Testis (tissue), 3 donors: Measurements from ENCODE around the gene CLIP4. TPM values are rescaled to one million over a fixed set of nuclear protein-coding genes. Genes with fewer than 3 reads are reported as not detected.

ENCODE experiments used
- DNase-seq: peaks from one replicate; pipeline ENCODE4 v3.0.0-alpha.2; 2019
- H3K27ac ChIP-seq, 2 donors: fragments of 200-600 bp; sonication (generic); one replicate each; pipeline ENCODE4 v1.5.1; 2019
- H3K27me3 ChIP-seq: fragments of 200-600 bp; sonication (generic); one replicate; pipeline ENCODE4 v1.5.1; 2019
- H3K36me3 ChIP-seq: fragments of 200-600 bp; sonication (generic); one replicate; pipeline ENCODE4 v1.5.1; 2017; ENCODE audit warnings: low read depth; ENCODE audit errors: missing control alignments
- H3K4me1 ChIP-seq: fragments of 200-600 bp; sonication (generic); one replicate; pipeline ENCODE4 v1.5.1; 2019
- H3K4me3 ChIP-seq, 2 donors: fragments of 200-600 bp; sonication (generic); one replicate each; pipeline ENCODE4 v1.5.1; 2017 to 2019
- H3K9me3 ChIP-seq: fragments of 200-600 bp; sonication (generic); one replicate; pipeline ENCODE4 v1.5.1; 2017
- POLR2A ChIP-seq: fragments of 450-650 bp; IDR thresholded peaks from one replicate; pipeline ENCODE4 v1.6.1; 2017; ENCODE audit warnings: antibody characterized with exemption, mild to moderate bottlenecking, moderate library complexity
- WGBS, 2 donors: methylation state at CpG; one replicate each; pipeline ENCODE4 v1.1.5; 2018; 5-methylcytosine and 5-hydroxymethylcytosine counted together
- intact Hi-C: fragments of 100-400 bp; cut with DNase I; formaldehyde crosslinking; loops from one replicate; pipeline ENCODE4 v1.15.1; 2023; ENCODE audit warnings: low total_unique reads
- polyA plus RNA-seq: library from polyadenylated mRNA; stranded (reverse); fragments of 350-450 nt; fragmentation: Illumina TruSeq; extraction: RNeasy Lipid Tissue Mini Kit (QIAGEN cat#74804); gene quantifications from one replicate; pipeline ENCODE4 v1.2.3, GENCODE V29; 2014; ENCODE audit warnings: low read depth, low replicate concordance; ENCODE audit not compliant: insufficient read depth
- total RNA-seq, 2 donors: library from RNA; depleted of rRNA; stranded (reverse); fragments of >200 nt; gene quantifications; one replicate each; pipeline ENCODE4 v1.2.3, GENCODE V29; 2016
- TF ChIP-seq, protein P1 (sequence below), 3 experiments: fragments of 450-650 bp in 2 of 3; fragments of 200-600 bp in 1 of 3; sonication (generic) in 1 of 3; IDR thresholded peaks; one replicate each; pipeline ENCODE4 v1.5.1; 2016 to 2019; ENCODE audit warnings: antibody characterized with exemption in 3 of 3, mild to moderate bottlenecking in 2 of 3, moderate library complexity in 1 of 3

The CLIP4 gene
- total and polyA plus RNA-seq, 3 donors from 2014 or later, result 38.2 to 54.3 (median 43.1) TPM

DNA sequence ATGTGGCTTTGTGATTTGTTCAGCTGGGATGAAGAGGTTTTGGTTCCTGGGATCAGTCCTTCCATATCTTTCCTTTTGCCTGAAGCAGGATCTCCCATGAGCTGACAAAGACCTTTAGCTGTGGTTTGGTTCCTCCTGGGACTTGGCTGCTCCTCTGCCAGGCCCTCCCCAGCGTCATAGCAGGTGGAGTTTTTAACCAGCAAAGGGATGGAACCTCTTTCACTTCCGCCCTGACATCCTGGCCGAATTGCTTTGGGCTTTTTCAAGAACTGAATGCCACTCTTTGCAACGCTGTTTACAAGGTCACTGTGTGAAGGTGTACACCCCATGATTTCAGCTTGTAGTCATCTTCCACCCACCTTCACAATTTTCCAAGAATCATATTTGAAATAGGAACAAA, 41.3 kb upstream of the CLIP4 start:
- no peaks in the 10 kb centered on the region for H3K9me3 ChIP-seq
- H3K4me1 ChIP-seq, result peaks cover 11% of the 10 kb centered on the region
- WGBS, 2 donors, result 62 to 74% methylated on average over 4 of the region's 4 CpGs
- H3K27ac ChIP-seq, result no peak overlapping the region
- DNase-seq, result no peak
- TF ChIP-seq POLR2A, result no peak
- TF ChIP-seq, protein P1, sequence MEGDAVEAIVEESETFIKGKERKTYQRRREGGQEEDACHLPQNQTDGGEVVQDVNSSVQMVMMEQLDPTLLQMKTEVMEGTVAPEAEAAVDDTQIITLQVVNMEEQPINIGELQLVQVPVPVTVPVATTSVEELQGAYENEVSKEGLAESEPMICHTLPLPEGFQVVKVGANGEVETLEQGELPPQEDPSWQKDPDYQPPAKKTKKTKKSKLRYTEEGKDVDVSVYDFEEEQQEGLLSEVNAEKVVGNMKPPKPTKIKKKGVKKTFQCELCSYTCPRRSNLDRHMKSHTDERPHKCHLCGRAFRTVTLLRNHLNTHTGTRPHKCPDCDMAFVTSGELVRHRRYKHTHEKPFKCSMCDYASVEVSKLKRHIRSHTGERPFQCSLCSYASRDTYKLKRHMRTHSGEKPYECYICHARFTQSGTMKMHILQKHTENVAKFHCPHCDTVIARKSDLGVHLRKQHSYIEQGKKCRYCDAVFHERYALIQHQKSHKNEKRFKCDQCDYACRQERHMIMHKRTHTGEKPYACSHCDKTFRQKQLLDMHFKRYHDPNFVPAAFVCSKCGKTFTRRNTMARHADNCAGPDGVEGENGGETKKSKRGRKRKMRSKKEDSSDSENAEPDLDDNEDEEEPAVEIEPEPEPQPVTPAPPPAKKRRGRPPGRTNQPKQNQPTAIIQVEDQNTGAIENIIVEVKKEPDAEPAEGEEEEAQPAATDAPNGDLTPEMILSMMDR (IDR thresholded peaks at IDR 0.05), result no peak
- no peak overlapping the region for H3K4me3 ChIP-seq
- intact Hi-C loops, result no loop called here
- no peaks in the 10 kb centered on the region for H3K27me3 ChIP-seq
- H3K36me3 ChIP-seq, result no peaks in the 10 kb centered on the region

DNA sequence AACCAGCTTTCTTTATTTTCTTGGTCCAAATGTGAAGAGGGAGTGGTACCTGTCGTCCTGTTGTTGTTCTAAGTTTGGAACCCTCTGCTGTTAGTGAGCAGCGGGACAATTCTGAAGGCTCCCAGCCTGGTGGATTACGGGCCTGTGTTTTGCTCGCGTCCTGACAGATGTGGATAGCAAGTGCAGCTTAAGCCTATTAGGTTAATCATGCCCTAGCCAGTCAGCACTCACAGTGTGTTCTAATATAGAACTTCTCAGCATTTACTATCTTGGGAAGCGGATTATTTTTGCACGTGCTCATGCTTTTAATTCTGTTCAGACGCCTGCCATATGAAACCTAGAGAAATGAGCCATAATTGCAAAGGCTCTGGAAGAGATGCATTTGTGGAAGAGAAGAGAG, 40.8 kb upstream of the CLIP4 start, which contains the start of gene PCARE:
PCARE (minus strand) TSS at position 113 of the 400 bp plus-strand sequence. CDS start 262 bp downstream, outside the sequence.
- Histone ChIP-seq H3K27me3 (no peaks in the 10 kb centered on the region), H3K9me3 (no peaks in the 10 kb centered on the region), H3K36me3 (no peaks in the 10 kb centered on the region), H3K4me1 (peaks cover 11% of the 10 kb centered on the region), H3K27ac (no peak within 1 kb of the TSS), H3K4me3 (no peak within 1 kb of the TSS)
- DNase-seq, result no peak
- TF ChIP-seq POLR2A, result no peak
- TF ChIP-seq, protein P1 (IDR thresholded peaks at IDR 0.05), result no peak
- intact Hi-C loops, result no loop called here
- 77 to 87% methylated on average over 8 of the region's 8 CpGs for WGBS, 2 donors

DNA sequence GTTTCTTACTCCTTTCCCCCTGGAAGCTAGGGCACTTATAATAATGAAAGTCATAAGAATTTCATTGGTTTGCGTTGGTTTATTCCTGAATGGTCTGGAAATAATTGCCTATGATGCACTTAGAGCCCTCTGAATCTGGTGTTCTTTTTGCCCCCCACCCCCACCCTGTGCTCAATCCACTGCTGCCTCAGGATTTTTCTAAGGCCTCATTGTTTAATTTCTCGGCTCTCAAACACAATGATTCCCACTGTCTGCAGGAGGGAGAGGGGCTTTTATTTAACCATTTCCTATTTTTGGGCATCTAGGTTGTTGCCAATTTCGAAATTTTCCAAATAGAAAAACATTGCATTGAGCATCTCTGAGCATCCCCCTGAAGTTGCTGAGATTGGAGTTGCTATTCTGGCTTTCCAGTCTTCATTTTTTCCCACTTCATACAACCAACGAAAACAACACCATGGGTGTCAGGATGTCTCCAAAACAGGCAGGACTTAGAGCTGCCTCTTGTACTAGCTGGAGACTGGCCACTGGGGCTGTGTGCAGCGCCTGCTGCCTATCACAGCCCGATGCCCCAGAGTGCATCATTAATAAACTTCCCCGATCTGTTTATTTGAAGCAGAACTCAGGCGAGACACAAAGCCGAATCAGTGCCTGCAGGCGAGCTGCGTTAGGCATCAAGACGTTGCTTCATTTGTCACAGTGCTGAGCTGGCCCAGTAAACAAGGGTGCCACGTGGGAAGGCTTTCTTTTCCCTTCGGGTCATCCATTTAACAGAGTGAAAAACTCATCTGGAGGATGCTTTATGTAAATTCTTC, 39.1 kb upstream of the CLIP4 start:
- no peak for DNase-seq
- no peaks in the 10 kb centered on the region for H3K9me3 ChIP-seq
- no peaks in the 10 kb centered on the region for H3K36me3 ChIP-seq
- WGBS, 2 donors, result 76 to 79% methylated on average over 12 to 14 of the region's 14 CpGs
- no peak for TF ChIP-seq POLR2A
- TF ChIP-seq, protein P1 (IDR thresholded peaks at IDR 0.05), result no peak
- H3K4me3 ChIP-seq, result no peak overlapping the region
- no peaks in the 10 kb centered on the region for H3K4me1 ChIP-seq
- no peaks in the 10 kb centered on the region for H3K27me3 ChIP-seq
- intact Hi-C loops, result no loop called here
- H3K27ac ChIP-seq, result no peak overlapping the region

DNA sequence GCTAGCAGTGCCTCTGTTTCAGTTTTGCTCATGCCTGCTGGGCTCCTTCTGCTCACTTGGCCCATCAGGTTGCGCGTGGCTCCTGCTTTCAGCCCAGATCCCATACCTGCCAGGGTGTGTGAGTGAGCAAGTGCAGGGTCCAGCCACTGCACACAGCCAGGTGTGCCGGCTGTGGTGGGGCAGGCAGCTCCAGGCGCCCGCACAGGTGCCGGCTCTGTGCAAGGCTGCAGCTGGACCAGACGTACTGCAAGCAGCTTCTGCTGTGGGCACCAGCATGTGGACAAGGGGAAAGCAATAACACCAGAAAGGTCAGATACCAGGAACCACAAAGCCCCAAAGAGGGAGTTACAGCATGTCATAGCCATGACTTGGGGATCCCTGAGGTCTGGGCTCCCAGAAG, 35.3 kb upstream of the CLIP4 start:
- TF ChIP-seq, protein P1 (IDR thresholded peaks at IDR 0.05), result no peak
- no peak for TF ChIP-seq POLR2A
- Histone ChIP-seq H3K9me3 (no peaks in the 10 kb centered on the region), H3K27ac (no peak overlapping the region), H3K4me3 (no peak overlapping the region), H3K27me3 (no peaks in the 10 kb centered on the region), H3K36me3 (no peaks in the 10 kb centered on the region), H3K4me1 (no peaks in the 10 kb centered on the region)
- intact Hi-C loops, result no loop called here
- no peak for DNase-seq
- WGBS, 2 donors, result 94% methylated on average over 5 to 7 of the region's 7 CpGs
